Dendritic cell treated with granulocyte-macrophage colony-stimulating factor and Interleukin-4, amounts not matched to agents 40 ng/mL and 50 ng/mL, for 4 days (primary cell): ENCODE results near the gene ARL5A.

ENCODE experiments used
- H3K27ac Mint-ChIP-seq: one replicate; pipeline ENCODE4 v1.8.0; 2022; ENCODE audit warnings: mild to moderate bottlenecking, mixed read lengths
- H3K27me3 Mint-ChIP-seq: one replicate; pipeline ENCODE4 v1.8.0; 2022; ENCODE audit warnings: mild to moderate bottlenecking, mixed read lengths
- H3K36me3 Mint-ChIP-seq: one replicate; pipeline ENCODE4 v1.8.0; 2022; ENCODE audit warnings: low read depth, mixed read lengths
- H3K4me1 Mint-ChIP-seq: one replicate; pipeline ENCODE4 v1.8.0; 2022; ENCODE audit warnings: low read depth, mixed read lengths
- H3K4me3 Mint-ChIP-seq: one replicate; pipeline ENCODE4 v1.8.0; 2022; ENCODE audit warnings: mild to moderate bottlenecking, moderate library complexity, mixed read lengths
- H3K9me3 Mint-ChIP-seq: one replicate; pipeline ENCODE4 v1.8.0; 2022; ENCODE audit warnings: mixed read lengths
- intact Hi-C: fragments of 100-400 bp; cut with micrococcal nuclease; formaldehyde crosslinking; loops from one replicate; pipeline ENCODE4 v1.15.0; 2022

Gene ARL5A

DNA sequence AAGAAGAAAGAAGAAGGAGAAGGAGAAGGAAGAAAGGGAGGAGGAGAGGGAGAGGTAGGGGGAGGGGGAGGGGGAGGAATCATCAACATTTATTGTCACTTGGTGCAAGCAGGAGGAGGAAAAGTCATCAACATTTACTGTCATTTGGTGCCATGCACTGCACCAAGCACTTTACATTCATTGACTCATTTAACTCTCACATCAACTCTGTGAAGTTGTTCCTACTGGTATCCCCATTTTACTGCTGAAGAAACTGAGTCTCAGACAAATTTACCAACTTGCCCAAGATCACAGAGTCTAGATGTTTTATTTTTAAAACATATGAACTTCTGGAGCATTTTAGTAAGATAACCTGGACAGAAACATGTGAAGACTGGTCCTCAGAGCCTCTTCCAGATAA lies 47.3 kb downstream of the ARL5A start:
- Mint-ChIP-seq H3K27ac (no peak overlapping the region), H3K27me3 (no peaks in the 10 kb centered on the region), H3K36me3 (peaks cover 76% of the 10 kb centered on the region), H3K9me3 (no peaks in the 10 kb centered on the region), H3K4me1 (no peaks in the 10 kb centered on the region), H3K4me3 (no peak overlapping the region)
- intact Hi-C loops: no loop called here

DNA sequence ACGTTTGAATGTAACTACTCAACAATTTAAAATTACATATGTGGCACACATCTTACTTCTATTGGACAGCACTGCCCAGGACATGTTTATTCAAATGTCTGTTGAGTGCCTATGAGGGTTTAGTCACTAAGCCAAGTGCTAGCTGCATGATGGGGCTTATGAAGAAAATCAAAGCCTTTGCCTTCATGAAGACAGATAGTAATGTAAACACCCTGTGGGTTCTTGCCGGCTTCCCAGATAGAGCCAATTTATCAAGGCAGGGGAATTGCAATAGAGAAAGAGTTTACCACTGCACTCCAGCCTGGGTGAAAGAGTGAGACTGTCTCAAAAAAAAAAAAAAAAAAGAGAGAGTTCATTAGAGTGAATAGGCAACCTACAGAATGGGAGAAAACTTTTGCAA lies 50.3 kb downstream of the ARL5A start:
- Mint-ChIP-seq H3K4me3 (no peak overlapping the region), H3K27ac (no peak overlapping the region), H3K27me3 (no peaks in the 10 kb centered on the region), H3K4me1 (no peaks in the 10 kb centered on the region), H3K9me3 (no peaks in the 10 kb centered on the region), H3K36me3 (peaks cover 61% of the 10 kb centered on the region)
- intact Hi-C loops: no loop called here

- intact Hi-C loops: no loop called here
- no peaks in the 10 kb centered on the region for H3K9me3 Mint-ChIP-seq
- H3K27me3 Mint-ChIP-seq: no peaks in the 10 kb centered on the region
- no peak overlapping the region for H3K4me3 Mint-ChIP-seq
- H3K36me3 Mint-ChIP-seq: peaks cover 57% of the 10 kb centered on the region
- no peaks in the 10 kb centered on the region for H3K4me1 Mint-ChIP-seq
- H3K27ac Mint-ChIP-seq: no peak overlapping the region
Observed at GRCh38 chr2:151777487-151777886, 50.7 kb downstream of the ARL5A start.

DNA sequence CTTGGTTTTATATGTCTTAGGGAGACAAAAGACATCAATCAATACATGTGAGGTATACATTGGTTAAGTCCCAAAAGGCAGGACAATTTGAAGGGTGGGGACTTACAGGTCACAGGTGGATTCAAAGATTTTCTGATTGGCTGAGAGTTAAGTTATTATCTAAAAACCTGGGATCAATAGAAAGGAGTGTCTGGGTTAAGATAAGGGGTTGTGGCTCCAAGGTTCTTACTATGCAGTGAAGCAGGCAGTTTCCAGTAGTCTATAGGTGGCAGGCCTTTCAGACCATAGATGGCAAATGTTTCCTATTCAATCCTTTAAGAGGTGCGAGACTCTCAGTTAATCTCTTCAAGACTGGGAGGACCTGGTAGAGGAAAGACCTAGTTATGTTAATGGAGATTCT lies 51.9 kb downstream of the ARL5A start:
- intact Hi-C loops: no loop called here
- Mint-ChIP-seq H3K36me3 (peaks cover 50% of the 10 kb centered on the region), H3K4me1 (peaks cover 9% of the 10 kb centered on the region), H3K9me3 (no peaks in the 10 kb centered on the region), H3K27me3 (no peaks in the 10 kb centered on the region), H3K27ac (no peak overlapping the region), H3K4me3 (no peak overlapping the region)

GRCh38 chr2:151775057-151775740 lies 53.0 kb downstream of the ARL5A start:
- Mint-ChIP-seq H3K4me3 (no peak overlapping the region), H3K4me1 (peaks cover 15% of the 10 kb centered on the region), H3K27ac (no peak overlapping the region), H3K27me3 (peaks cover under 1% of the 10 kb centered on the region), H3K9me3 (no peaks in the 10 kb centered on the region), H3K36me3 (peaks cover 43% of the 10 kb centered on the region)
- intact Hi-C loops: no loop called here

DNA sequence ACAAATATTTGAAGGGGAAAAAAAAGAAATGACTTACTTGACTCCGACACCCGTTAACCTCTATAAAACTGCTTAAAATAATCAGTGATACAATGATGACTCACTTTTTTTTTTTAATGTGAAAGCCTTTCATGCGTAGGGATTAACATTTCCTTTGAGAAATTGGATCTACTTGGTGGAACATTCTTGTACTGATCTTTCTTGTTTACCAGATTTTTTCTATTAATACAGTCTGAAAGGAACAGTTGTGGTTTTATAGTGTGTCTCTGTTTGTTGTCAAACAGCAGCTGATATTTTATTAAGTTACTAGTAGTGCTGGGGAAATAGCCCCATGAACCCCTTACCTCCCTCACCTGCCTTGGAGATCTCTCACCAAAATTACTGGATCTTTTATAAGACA lies 53.7 kb downstream of the ARL5A start:
- intact Hi-C loops: no loop called here
- peaks cover 1% of the 10 kb centered on the region for H3K27me3 Mint-ChIP-seq
- H3K4me1 Mint-ChIP-seq: peaks cover 15% of the 10 kb centered on the region
- H3K9me3 Mint-ChIP-seq: peaks cover 5% of the 10 kb centered on the region
- H3K36me3 Mint-ChIP-seq: peaks cover 37% of the 10 kb centered on the region
- H3K27ac Mint-ChIP-seq: no peak overlapping the region
- H3K4me3 Mint-ChIP-seq: no peak overlapping the region

DNA sequence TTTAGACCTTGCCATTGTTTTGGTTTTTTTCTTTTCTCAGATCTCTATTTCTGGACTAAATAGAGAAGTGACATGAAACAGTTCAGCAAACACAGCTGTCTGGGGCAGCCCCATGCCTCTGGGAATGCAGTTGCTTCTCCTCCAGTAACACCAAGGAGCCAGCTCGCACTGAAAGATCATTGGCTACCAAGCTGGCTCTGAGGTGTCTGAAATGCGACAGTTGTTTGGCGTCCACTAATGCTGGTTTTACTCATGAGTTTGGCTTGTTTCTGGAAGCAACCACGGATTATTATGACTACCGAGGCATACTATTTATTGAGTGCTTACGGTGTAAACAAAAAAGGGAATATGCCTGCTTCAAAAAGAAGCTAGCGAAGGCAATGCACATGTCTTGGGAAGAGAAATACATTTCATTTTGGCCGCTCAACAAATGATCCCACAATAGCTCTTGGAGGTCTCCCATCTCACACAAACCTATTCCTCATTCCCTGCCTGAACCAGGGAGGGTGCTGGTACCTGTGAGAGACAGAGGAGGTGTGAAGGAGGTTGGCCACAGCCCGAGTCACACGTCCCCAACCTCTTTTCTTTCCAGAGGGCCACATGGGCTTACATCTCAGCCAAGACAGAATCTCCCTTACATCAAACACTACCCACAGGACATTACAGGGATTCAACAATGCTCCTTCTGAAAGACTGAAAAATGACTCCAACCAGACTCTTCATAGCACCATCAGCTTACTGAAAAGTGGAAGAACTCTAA lies 56.4 kb downstream of the ARL5A start:
- peaks cover 15% of the 10 kb centered on the region for H3K4me1 Mint-ChIP-seq
- peaks cover 9% of the 10 kb centered on the region for H3K9me3 Mint-ChIP-seq
- intact Hi-C loops: no loop called here
- peak overlapping the region; percentile 65 for H3K27ac Mint-ChIP-seq
- H3K4me3 Mint-ChIP-seq: no peak overlapping the region
- peaks cover 1% of the 10 kb centered on the region for H3K27me3 Mint-ChIP-seq
- H3K36me3 Mint-ChIP-seq: peaks cover 23% of the 10 kb centered on the region

GRCh38 chr2:151770995-151771394 lies 57.2 kb downstream of the ARL5A start:
- H3K36me3 Mint-ChIP-seq: peaks cover 15% of the 10 kb centered on the region
- peaks cover 9% of the 10 kb centered on the region for H3K9me3 Mint-ChIP-seq
- H3K4me1 Mint-ChIP-seq: peaks cover 15% of the 10 kb centered on the region
- H3K4me3 Mint-ChIP-seq: no peak overlapping the region
- intact Hi-C loops: no loop called here
- H3K27me3 Mint-ChIP-seq: peaks cover 1% of the 10 kb centered on the region
- peak overlapping the region; percentile 65 for H3K27ac Mint-ChIP-seq

- peaks cover 1% of the 10 kb centered on the region for H3K27me3 Mint-ChIP-seq
- H3K27ac Mint-ChIP-seq: no peak overlapping the region
- H3K36me3 Mint-ChIP-seq: peaks cover 4% of the 10 kb centered on the region
- H3K9me3 Mint-ChIP-seq: peaks cover 9% of the 10 kb centered on the region
- no peak overlapping the region for H3K4me3 Mint-ChIP-seq
- intact Hi-C loops: no loop called here
- H3K4me1 Mint-ChIP-seq: peaks cover 15% of the 10 kb centered on the region
Observed at GRCh38 chr2:151769606-151770005, 58.6 kb downstream of the ARL5A start.

DNA sequence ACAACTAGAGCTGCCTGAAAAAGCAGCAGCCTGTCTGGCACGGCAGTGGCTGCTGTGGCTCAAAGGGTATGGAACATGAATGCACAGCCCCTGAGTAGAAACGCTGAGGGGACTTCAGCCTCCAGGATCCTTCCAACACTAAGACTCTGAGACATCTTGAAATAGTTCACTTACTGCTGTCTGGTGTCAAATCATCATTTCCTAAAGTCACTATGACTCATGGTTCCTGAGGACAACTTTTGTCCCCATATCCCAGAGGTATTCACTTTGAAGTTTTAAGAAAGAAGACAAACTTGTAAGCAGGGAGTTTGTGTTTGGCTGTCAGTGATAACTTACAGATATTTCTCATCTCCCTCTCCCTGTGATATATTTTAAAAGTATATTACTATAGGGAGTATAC lies 60.7 kb downstream of the ARL5A start:
- H3K9me3 Mint-ChIP-seq: peaks cover 9% of the 10 kb centered on the region
- H3K4me3 Mint-ChIP-seq: no peak overlapping the region
- peaks cover 4% of the 10 kb centered on the region for H3K36me3 Mint-ChIP-seq
- peaks cover 1% of the 10 kb centered on the region for H3K27me3 Mint-ChIP-seq
- H3K27ac Mint-ChIP-seq: no peak overlapping the region
- intact Hi-C loops: no loop called here
- H3K4me1 Mint-ChIP-seq: peaks cover 15% of the 10 kb centered on the region

- Mint-ChIP-seq H3K36me3 (peaks cover 4% of the 10 kb centered on the region), H3K27ac (no peak overlapping the region), H3K4me1 (peaks cover 7% of the 10 kb centered on the region), H3K4me3 (no peak overlapping the region), H3K27me3 (peaks cover 1% of the 10 kb centered on the region), H3K9me3 (peaks cover 9% of the 10 kb centered on the region)
- intact Hi-C loops: no loop called here
Observed at GRCh38 chr2:151766437-151767153, 61.6 kb downstream of the ARL5A start.

DNA sequence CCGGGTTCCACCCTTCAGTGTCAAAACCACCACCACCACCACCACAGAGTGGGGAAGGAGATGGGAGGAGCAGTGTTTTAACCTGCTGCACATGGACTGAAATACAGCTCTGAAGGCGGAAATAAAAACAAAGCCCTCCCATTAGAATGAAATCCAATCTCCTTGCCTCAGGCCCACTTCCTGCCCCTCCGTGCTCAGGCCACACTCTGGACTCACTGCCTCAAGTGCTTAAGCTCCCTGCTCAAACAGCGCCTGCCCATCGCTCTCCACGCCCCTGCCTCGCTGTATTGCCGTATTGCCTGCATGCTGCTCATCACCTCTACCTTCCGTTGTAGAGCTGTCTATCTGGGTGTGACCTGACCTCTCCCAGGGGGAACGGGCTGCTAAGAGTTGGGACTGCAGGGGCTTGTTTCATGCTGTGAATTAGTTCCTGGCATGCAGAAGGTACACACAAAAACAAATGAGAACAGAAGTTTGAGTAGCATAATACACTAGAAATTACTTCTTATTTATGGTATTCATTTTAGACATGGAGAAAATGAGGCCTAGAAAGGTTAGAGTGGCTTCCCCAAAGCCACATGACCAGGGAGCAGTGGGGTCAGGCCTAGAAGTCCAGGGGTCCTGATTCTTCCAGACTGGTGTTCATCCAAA lies 62.3 kb downstream of the ARL5A start:
- Mint-ChIP-seq H3K4me1 (peaks cover under 1% of the 10 kb centered on the region), H3K36me3 (peaks cover 4% of the 10 kb centered on the region), H3K9me3 (peaks cover 9% of the 10 kb centered on the region), H3K4me3 (no peak overlapping the region), H3K27me3 (peaks cover 1% of the 10 kb centered on the region), H3K27ac (no peak overlapping the region)
- intact Hi-C loops: no loop called here

- H3K27ac Mint-ChIP-seq: no peak overlapping the region
- H3K4me3 Mint-ChIP-seq: no peak overlapping the region
- H3K36me3 Mint-ChIP-seq: peaks cover 4% of the 10 kb centered on the region
- intact Hi-C loops: no loop called here
- H3K9me3 Mint-ChIP-seq: no peaks in the 10 kb centered on the region
- H3K4me1 Mint-ChIP-seq: no peaks in the 10 kb centered on the region
- H3K27me3 Mint-ChIP-seq: no peaks in the 10 kb centered on the region
Observed at GRCh38 chr2:151762694-151763093, 65.5 kb downstream of the ARL5A start.

- Mint-ChIP-seq H3K27ac (no peak overlapping the region), H3K36me3 (no peaks in the 10 kb centered on the region), H3K4me1 (no peaks in the 10 kb centered on the region), H3K4me3 (no peak overlapping the region), H3K9me3 (no peaks in the 10 kb centered on the region), H3K27me3 (no peaks in the 10 kb centered on the region)
- intact Hi-C loops: no loop called here
Observed at GRCh38 chr2:151761687-151762086, 66.5 kb downstream of the ARL5A start.
